ENCODE measurements around the gene DPP6. TPM values are rescaled to one million over a fixed set of nuclear protein-coding genes. Genes with fewer than 3 reads are reported as not detected.

DPP6 gene
- total RNA-seq, 1 experiment from 2014 or later = not detected

- Histone ChIP-seq H3K9me2 (ENCODE audit: insufficient read depth) (no peaks in the 10 kb centered on the region), H3F3A (ENCODE audit: insufficient read depth, low read depth) (no peaks in the 10 kb centered on the region), H3K4me3 (no peak overlapping the region), H3K36me3 (ENCODE audit: low read depth) (no peaks in the 10 kb centered on the region), H3K27ac (no peak overlapping the region), H4K20me1 (ENCODE audit: insufficient read depth) (no peaks in the 10 kb centered on the region), H3K4me2 (no peak overlapping the region), H3K27me3 (ENCODE audit: insufficient read depth, low read depth) (peaks cover 100% of the 10 kb centered on the region), H2AFZ (no peak overlapping the region), H3K4me1 (replicated peaks; ENCODE audit: insufficient read depth) (no peaks in the 10 kb centered on the region), H3K79me2 (ENCODE audit: low read depth) (no peaks in the 10 kb centered on the region), H3K9me3 (ENCODE audit: insufficient read depth, low read depth) (no peaks in the 10 kb centered on the region)
- no peak for DNase-seq
- intact Hi-C loops (cut with micrococcal nuclease; ENCODE audit: unreplicated experiment) = no loop called here
- no peak; the same call in 1 of the 2 replicates for TF ChIP-seq EZH2 (IDR thresholded peaks at IDR 0.05; ENCODE audit: low read depth)
- TF ChIP-seq CTCF (conservative IDR thresholded peaks at IDR 0.05) = no peak
- CTCF ChIA-PET = no interaction called here
- POLR2A ChIA-PET (ENCODE audit: unreplicated experiment) = no interaction called here
- BruUV-seq (replicated peaks) = no TSS peak
Measured at GRCh38 chr7:154857240-154857639, 805.0 kb downstream of the DPP6 start.

- no peaks in the 10 kb centered on the region for H3K9me2 ChIP-seq (ENCODE audit: insufficient read depth)
- no TSS peak for BruUV-seq (replicated peaks)
- no peak overlapping the region for H2AFZ ChIP-seq
- H3K4me1 ChIP-seq (replicated peaks; ENCODE audit: insufficient read depth) = no peaks in the 10 kb centered on the region
- no peaks in the 10 kb centered on the region for H4K20me1 ChIP-seq (ENCODE audit: insufficient read depth)
- POLR2A ChIA-PET (ENCODE audit: unreplicated experiment) = no interaction called here
- CTCF ChIA-PET = no interaction called here
- no peak overlapping the region for H3K4me2 ChIP-seq
- H3F3A ChIP-seq (ENCODE audit: insufficient read depth, low read depth) = no peaks in the 10 kb centered on the region
- TF ChIP-seq EZH2 (IDR thresholded peaks at IDR 0.05; ENCODE audit: low read depth) (no peak), CTCF (conservative IDR thresholded peaks at IDR 0.05) (no peak; the same call in 1 of the 2 replicates)
- H3K27ac ChIP-seq = no peak overlapping the region
- peaks cover 100% of the 10 kb centered on the region for H3K27me3 ChIP-seq (ENCODE audit: insufficient read depth, low read depth)
- intact Hi-C loops (cut with micrococcal nuclease; ENCODE audit: unreplicated experiment) = no loop called here
- H3K4me3 ChIP-seq = no peak overlapping the region
- H3K79me2 ChIP-seq (ENCODE audit: low read depth) = no peaks in the 10 kb centered on the region
- H3K36me3 ChIP-seq (ENCODE audit: low read depth) = no peaks in the 10 kb centered on the region
- peak in 1 of 2 experiments; percentile 7 for DNase-seq
- H3K9me3 ChIP-seq (ENCODE audit: insufficient read depth, low read depth) = no peaks in the 10 kb centered on the region
Measured at GRCh38 chr7:154857728-154858681, 805.8 kb downstream of the DPP6 start.

DNA sequence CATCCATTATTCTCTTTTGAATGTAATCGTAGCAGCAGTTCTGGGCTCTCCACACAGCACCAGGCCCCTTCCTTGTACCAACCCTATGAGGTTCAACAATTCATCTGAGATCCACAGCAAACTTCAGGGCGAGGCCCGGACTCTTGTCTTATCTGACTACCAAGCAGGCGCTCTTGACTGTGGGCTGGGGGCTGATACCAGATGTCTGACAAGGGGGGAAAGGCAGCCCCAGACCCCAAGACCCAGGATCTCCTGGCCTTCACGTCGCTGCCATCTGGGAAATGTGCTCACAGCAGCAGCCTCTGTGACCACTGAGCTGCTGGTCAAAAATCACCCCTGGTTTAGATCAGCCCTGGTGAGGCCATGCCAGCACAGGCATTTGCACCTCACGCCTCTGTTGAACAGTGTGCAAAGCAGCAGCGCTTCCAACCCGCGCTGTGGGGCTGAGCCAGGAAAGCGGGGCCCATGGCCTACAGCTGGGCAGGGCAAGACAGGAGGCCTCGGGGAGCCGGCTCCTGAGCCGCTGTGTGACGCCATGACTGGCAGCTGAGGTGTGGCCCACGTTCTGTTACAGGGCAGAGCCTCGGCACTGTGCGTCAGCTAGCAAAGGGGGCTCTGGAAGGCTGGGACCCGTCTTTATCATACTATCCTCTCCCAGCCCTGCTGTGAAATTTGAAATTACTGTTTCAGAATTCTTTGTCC is 806.8 kb downstream of the DPP6 start:
- H3F3A ChIP-seq (ENCODE audit: insufficient read depth, low read depth) = no peaks in the 10 kb centered on the region
- no peaks in the 10 kb centered on the region for H3K9me3 ChIP-seq (ENCODE audit: insufficient read depth, low read depth)
- no peak overlapping the region for H3K27ac ChIP-seq
- intact Hi-C loops (cut with micrococcal nuclease; ENCODE audit: unreplicated experiment) = no loop called here
- no peaks in the 10 kb centered on the region for H3K36me3 ChIP-seq (ENCODE audit: low read depth)
- no peak overlapping the region for H2AFZ ChIP-seq
- H3K79me2 ChIP-seq (ENCODE audit: low read depth) = no peaks in the 10 kb centered on the region
- BruUV-seq (replicated peaks) = no TSS peak
- H3K4me1 ChIP-seq (replicated peaks; ENCODE audit: insufficient read depth) = no peaks in the 10 kb centered on the region
- TF ChIP-seq EZH2 (IDR thresholded peaks at IDR 0.05; ENCODE audit: low read depth) = no peak
- no peak for TF ChIP-seq CTCF (conservative IDR thresholded peaks at IDR 0.05)
- H3K9me2 ChIP-seq (ENCODE audit: insufficient read depth) = no peaks in the 10 kb centered on the region
- no peak overlapping the region for H3K4me2 ChIP-seq
- H4K20me1 ChIP-seq (ENCODE audit: insufficient read depth) = no peaks in the 10 kb centered on the region
- H3K4me3 ChIP-seq = no peak overlapping the region
- peaks cover 100% of the 10 kb centered on the region for H3K27me3 ChIP-seq (ENCODE audit: insufficient read depth, low read depth)
- ChIA-PET POLR2A (ENCODE audit: unreplicated experiment) (no interaction called here), CTCF (no interaction called here)
- no peak for DNase-seq
